ENCODE data around the gene TMEM63A. TPM values are rescaled to one million over a fixed set of nuclear protein-coding genes. Genes with fewer than 3 reads are reported as not detected.

The TMEM63A gene
- total and polyA plus RNA-seq, 2 of the 13 experiments (the other 11 are each of a cell fraction or from before 2014, with no cell fraction given), result 23.9 to 53.3 TPM

GRCh38 chr1:225845571-225846259 lies 36.5 kb downstream of the TMEM63A start (continued):
- no peak for TF ChIP-seq HNRNPH1 (optimal IDR thresholded peaks at IDR 0.05; ENCODE audit: low read depth, low read length)
- no peak for TF ChIP-seq NKX3-1 (CRISPR knock-in tag; IDR thresholded peaks at IDR 0.05)
- no peak for TF ChIP-seq ZNF10 (CRISPR knock-in tag; IDR thresholded peaks at IDR 0.05; ENCODE audit: borderline replicate concordance, low read depth)
- no peak for TF ChIP-seq WIZ (CRISPR knock-in tag; IDR thresholded peaks at IDR 0.05)
- no peak for TF ChIP-seq HOXA9 (CRISPR knock-in tag; IDR thresholded peaks at IDR 0.05; ENCODE audit: borderline replicate concordance)
- TF ChIP-seq CREB3 (CRISPR knock-in tag; IDR thresholded peaks at IDR 0.05), result no peak
- no peak for TF ChIP-seq CBX2 (IDR thresholded peaks at IDR 0.05; ENCODE audit: low read depth, low read length)
- TF ChIP-seq CBX2 (CRISPR knock-in tag; IDR thresholded peaks at IDR 0.05; ENCODE audit: low read depth), result no peak
- TF ChIP-seq HOMEZ (CRISPR knock-in tag; IDR thresholded peaks at IDR 0.05; ENCODE audit: low read depth), result no peak
- no peak for TF ChIP-seq MED8 (CRISPR knock-in tag; IDR thresholded peaks at IDR 0.05; ENCODE audit: insufficient replicate concordance)
- no peak for TF ChIP-seq ZNF749 (CRISPR knock-in tag; IDR thresholded peaks at IDR 0.05; ENCODE audit: borderline replicate concordance)
- no peak for TF ChIP-seq JDP2 (CRISPR knock-in tag; IDR thresholded peaks at IDR 0.05; ENCODE audit: borderline replicate concordance)
- no peak for TF ChIP-seq ZNF704 (CRISPR knock-in tag; IDR thresholded peaks at IDR 0.05; ENCODE audit: borderline replicate concordance)
- no peak for TF ChIP-seq ZNF451 (CRISPR knock-in tag; IDR thresholded peaks at IDR 0.05)
- no peak for TF ChIP-seq TIGD3 (CRISPR knock-in tag; IDR thresholded peaks at IDR 0.05; ENCODE audit: borderline replicate concordance)
- TF ChIP-seq FLYWCH1 (CRISPR knock-in tag; IDR thresholded peaks at IDR 0.05), result no peak
- TF ChIP-seq ZBTB39 (CRISPR knock-in tag; IDR thresholded peaks at IDR 0.05), result no peak
- TF ChIP-seq NFIB (CRISPR knock-in tag; IDR thresholded peaks at IDR 0.05; ENCODE audit: borderline replicate concordance), result no peak
- no peak for TF ChIP-seq DNMT1 (CRISPR knock-in tag; IDR thresholded peaks at IDR 0.05)
- no peak for TF ChIP-seq ZNF589 (CRISPR knock-in tag; conservative IDR thresholded peaks at IDR 0.05)
- TF ChIP-seq GABPB1 (CRISPR knock-in tag; IDR thresholded peaks at IDR 0.05), result no peak; the same call in 1 of the 2 replicates
- no peak for TF ChIP-seq CENPX (CRISPR knock-in tag; IDR thresholded peaks at IDR 0.05)
- TF ChIP-seq DDIT3 (CRISPR knock-in tag; IDR thresholded peaks at IDR 0.05), result no peak

Data from HepG2 (cell line).